ENCODE data around the gene TAAR2. TPM values are rescaled to one million over a fixed set of nuclear protein-coding genes. Genes with fewer than 3 reads are reported as not detected.

The TAAR2 gene
- total and polyA plus RNA-seq, 2 donors (not counting 3 experiments of a cell fraction or from before 2014, with no cell fraction given) = not detected

DNA sequence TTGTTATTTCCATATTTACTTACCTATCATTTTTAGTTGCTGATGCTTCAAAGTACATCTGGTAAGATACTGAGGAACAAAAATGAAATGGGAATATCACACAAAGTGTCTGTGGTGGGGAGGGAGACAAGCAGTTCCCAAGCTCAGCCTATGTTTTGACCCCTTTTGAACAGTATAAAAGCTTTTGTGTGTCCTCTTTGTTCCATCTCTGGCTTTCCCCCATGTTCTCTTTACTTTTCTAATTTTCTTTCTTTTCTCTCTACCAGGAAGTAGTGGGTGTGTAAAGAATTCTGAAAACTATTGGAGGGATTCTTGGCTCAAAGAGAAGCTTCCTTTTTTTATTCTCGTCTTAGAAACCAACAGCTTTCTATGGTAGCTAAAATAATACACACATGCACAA is 7.4 kb downstream of the TAAR2 start:
- ChIA-PET CTCF (interaction anchor here (0.7 to 1.1 kb wide), 2 partner anchors 9 to 1494 kb away, joined by 3 to 4 read pairs; no protein-coding TSS in a partner anchor), POLR2A (no interaction called here)
- Histone ChIP-seq H3K9me3 (replicated peaks; ENCODE audit: control insufficient read depth, insufficient read depth, low read length) (no peaks in the 10 kb centered on the region), H4K20me1 (replicated peaks; ENCODE audit: control insufficient read depth, extremely low read depth, insufficient read depth, low read length) (no peaks in the 10 kb centered on the region), H2AFZ (ENCODE audit: low read depth, low read length) (no peak overlapping the region), H3K27ac (ENCODE audit: insufficient read depth, low read depth, low read length) (no peak overlapping the region), H3K27me3 (ENCODE audit: control insufficient read depth in 2 of 2, insufficient read depth in 2 of 2, low read length in 2 of 2) (peaks cover 1 to 5% of the 10 kb centered on the region in 2 experiments), H3K4me3 (replicated peaks in 1 of 3; ENCODE audit: insufficient read depth in 1 of 3, low read depth in 1 of 3, low read length in 3 of 3) (no peak overlapping the region), H3K9ac (replicated peaks; ENCODE audit: extremely low read depth, insufficient read depth, low read length) (no peak overlapping the region), H3K9me1 (replicated peaks; ENCODE audit: control insufficient read depth, extremely low read depth, insufficient read depth, low read length) (no peaks in the 10 kb centered on the region), H3K4me2 (ENCODE audit: insufficient read depth, low read length) (no peak overlapping the region), H3K79me2 (ENCODE audit: control insufficient read depth, insufficient read depth, low read length) (no peaks in the 10 kb centered on the region), H3K36me3 (ENCODE audit: control insufficient read depth in 2 of 2, extremely low read depth in 1 of 2, insufficient read depth in 2 of 2, low read length in 2 of 2) (no peaks in the 10 kb centered on the region), H3K4me1 (ENCODE audit: control insufficient read depth, extremely low read depth, insufficient read depth, low read length) (no peaks in the 10 kb centered on the region)
- FAIRE-seq (no peak), DNase-seq (ENCODE audit: low read depth, low spot score) (no peak)
- BruUV-seq (replicated peaks) = no TSS peak
- TF ChIP-seq EZH2 (IDR thresholded peaks at IDR 0.05; ENCODE audit: borderline replicate concordance, low read depth, low read length, severe bottlenecking) = no peak
- TF ChIP-seq, protein P1, sequence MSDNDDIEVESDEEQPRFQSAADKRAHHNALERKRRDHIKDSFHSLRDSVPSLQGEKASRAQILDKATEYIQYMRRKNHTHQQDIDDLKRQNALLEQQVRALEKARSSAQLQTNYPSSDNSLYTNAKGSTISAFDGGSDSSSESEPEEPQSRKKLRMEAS (IDR thresholded peaks at IDR 0.05; ENCODE audit: insufficient read depth, insufficient read length) = no peak
- no peak for TF ChIP-seq MYC (IDR thresholded peaks at IDR 0.05; ENCODE audit: low read depth, low read length)
- no peak for TF ChIP-seq GATA2 (IDR thresholded peaks at IDR 0.05; ENCODE audit: insufficient read depth, insufficient read length, low read depth, low read length)
- no peak for TF ChIP-seq JUN (IDR thresholded peaks at IDR 0.05; ENCODE audit: borderline replicate concordance, insufficient read depth, insufficient read length, low read depth)
- TF ChIP-seq FOS (IDR thresholded peaks at IDR 0.05; ENCODE audit: borderline replicate concordance, insufficient read depth, low read length) = no peak
- TF ChIP-seq, protein P2, sequence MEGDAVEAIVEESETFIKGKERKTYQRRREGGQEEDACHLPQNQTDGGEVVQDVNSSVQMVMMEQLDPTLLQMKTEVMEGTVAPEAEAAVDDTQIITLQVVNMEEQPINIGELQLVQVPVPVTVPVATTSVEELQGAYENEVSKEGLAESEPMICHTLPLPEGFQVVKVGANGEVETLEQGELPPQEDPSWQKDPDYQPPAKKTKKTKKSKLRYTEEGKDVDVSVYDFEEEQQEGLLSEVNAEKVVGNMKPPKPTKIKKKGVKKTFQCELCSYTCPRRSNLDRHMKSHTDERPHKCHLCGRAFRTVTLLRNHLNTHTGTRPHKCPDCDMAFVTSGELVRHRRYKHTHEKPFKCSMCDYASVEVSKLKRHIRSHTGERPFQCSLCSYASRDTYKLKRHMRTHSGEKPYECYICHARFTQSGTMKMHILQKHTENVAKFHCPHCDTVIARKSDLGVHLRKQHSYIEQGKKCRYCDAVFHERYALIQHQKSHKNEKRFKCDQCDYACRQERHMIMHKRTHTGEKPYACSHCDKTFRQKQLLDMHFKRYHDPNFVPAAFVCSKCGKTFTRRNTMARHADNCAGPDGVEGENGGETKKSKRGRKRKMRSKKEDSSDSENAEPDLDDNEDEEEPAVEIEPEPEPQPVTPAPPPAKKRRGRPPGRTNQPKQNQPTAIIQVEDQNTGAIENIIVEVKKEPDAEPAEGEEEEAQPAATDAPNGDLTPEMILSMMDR (IDR thresholded peaks at IDR 0.05; ENCODE audit: extremely low read depth in 1 of 2, insufficient read depth in 1 of 2, low read depth in 1 of 2, low read length in 2 of 2) = no peak
- TF ChIP-seq POLR2AphosphoS5 (IDR thresholded peaks at IDR 0.05; ENCODE audit: insufficient read depth, low read depth, low read length) = no peak
- no peak for TF ChIP-seq POLR2A (IDR thresholded peaks at IDR 0.05; ENCODE audit: low read depth, low read length)
- intact Hi-C loops (cut with micrococcal nuclease) (no loop called here), dilution Hi-C loops (cut with MboI; ENCODE audit: extremely low pct_ligation_motif_present, low sequenced_read_pairs) (no loop called here)
